Tibial nerve (tissue), 3 donors: ENCODE results near the gene ZCCHC9.

ENCODE experiments used
- POLR2A ChIP-seq, 2 donors: fragments of 450-650 bp; IDR thresholded peaks; one replicate each; pipeline ENCODE4 v1.6.1; 2017; ENCODE audit warnings: antibody characterized with exemption in 2 of 2, mild to moderate bottlenecking in 2 of 2, moderate library complexity in 2 of 2
- TF ChIP-seq, protein P1 (sequence below), 5 experiments: fragments of 200-600 bp in 3 of 5; fragments of 450-650 bp in 2 of 5; sonication (generic) in 3 of 5; IDR thresholded peaks; one replicate each; pipeline ENCODE4 v1.5.1; 2016 to 2019; ENCODE audit warnings: antibody characterized with exemption in 5 of 5, mild to moderate bottlenecking in 3 of 5, moderate library complexity in 2 of 5

- TF ChIP-seq, protein P1, sequence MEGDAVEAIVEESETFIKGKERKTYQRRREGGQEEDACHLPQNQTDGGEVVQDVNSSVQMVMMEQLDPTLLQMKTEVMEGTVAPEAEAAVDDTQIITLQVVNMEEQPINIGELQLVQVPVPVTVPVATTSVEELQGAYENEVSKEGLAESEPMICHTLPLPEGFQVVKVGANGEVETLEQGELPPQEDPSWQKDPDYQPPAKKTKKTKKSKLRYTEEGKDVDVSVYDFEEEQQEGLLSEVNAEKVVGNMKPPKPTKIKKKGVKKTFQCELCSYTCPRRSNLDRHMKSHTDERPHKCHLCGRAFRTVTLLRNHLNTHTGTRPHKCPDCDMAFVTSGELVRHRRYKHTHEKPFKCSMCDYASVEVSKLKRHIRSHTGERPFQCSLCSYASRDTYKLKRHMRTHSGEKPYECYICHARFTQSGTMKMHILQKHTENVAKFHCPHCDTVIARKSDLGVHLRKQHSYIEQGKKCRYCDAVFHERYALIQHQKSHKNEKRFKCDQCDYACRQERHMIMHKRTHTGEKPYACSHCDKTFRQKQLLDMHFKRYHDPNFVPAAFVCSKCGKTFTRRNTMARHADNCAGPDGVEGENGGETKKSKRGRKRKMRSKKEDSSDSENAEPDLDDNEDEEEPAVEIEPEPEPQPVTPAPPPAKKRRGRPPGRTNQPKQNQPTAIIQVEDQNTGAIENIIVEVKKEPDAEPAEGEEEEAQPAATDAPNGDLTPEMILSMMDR (IDR thresholded peaks at IDR 0.05), result no peak
- no peak for TF ChIP-seq POLR2A (IDR thresholded peaks at IDR 0.05)
Measured at GRCh38 chr5:81286059-81286617, 15.2 kb upstream of the ZCCHC9 start.
